HG03060 (cell line): ENCODE measurements around the gene SV2B.

Experiments
- ATAC-seq: cut with Tn5 transposase; IDR thresholded peaks from one replicate; pipeline ENCODE4 v1.9.1; 2021; ENCODE audit warnings: low read depth, moderate number of reproducible peaks; ENCODE audit not compliant: unreplicated experiment

The SV2B gene

DNA sequence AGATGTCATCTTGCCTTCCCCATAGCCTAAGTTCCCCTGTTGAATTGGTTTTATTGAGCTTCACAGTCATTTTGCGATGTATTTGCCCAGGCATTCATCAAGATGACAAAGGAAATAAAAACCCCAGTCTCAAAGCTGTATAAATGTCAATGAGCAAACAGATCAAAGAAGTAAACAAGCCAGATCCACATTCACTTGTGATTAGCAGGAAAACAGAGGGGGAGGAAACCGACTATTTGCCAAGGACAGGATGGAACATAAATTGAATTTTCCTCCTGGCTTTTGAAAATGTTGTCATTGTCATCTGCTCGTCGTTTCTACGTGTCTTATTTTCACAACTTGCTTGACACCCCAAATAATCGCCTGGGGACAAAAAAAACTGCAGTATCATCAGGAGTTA, 83.5 kb downstream of the SV2B start:
- ATAC-seq, result no peak

GRCh38 chr15:91184441-91184840, 84.4 kb downstream of the SV2B start:
- no peak for ATAC-seq

- no peak for ATAC-seq
Measured at GRCh38 chr15:91186904-91187656, 87.0 kb downstream of the SV2B start.

- ATAC-seq, result no peak
Measured at GRCh38 chr15:91192285-91192684, 92.2 kb downstream of the SV2B start.

- no peak for ATAC-seq
Measured at GRCh38 chr15:91192690-91193377, 92.8 kb downstream of the SV2B start.

DNA sequence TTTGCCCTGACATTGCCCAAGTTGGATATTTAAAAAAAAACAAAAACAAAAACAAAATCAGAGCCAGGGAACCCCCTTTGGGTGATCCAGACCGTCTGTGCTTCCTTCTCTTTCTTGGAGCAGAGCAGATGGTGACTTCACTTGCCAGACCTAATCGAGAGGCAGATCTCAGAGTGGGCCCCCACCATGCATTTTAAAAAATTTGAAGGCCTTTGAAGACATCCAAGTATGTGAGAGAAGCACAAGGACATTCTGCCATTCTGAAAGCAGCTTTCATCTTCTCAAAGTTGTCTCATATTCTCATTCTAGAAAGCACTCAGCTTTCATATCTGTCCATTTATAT, 93.3 kb downstream of the SV2B start:
- ATAC-seq, result no peak

- ATAC-seq, result no peak
Measured at GRCh38 chr15:91196127-91196526, 96.1 kb downstream of the SV2B start.

GRCh38 chr15:91196768-91197167, 96.7 kb downstream of the SV2B start:
- no peak for ATAC-seq

DNA sequence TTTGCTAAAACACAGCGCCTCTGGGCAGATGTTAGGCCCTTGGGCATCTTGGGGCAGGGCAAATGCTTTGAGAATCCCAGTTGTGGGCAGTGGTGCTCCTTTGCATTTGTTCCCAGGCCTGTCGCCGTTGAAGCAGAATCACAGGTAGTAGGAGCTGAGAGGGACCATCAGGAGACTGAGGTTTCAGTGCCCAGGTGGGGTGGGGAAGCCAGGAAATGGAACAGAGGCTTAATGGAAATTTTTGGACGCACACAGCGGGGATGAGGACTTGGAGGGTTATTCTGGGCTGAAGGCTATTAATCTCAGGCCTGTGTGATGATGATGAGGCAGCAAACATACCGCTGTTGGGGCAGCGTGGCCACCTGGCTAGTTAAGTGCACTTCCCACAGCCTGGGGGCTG, 99.5 kb downstream of the SV2B start:
- ATAC-seq, result no peak

DNA sequence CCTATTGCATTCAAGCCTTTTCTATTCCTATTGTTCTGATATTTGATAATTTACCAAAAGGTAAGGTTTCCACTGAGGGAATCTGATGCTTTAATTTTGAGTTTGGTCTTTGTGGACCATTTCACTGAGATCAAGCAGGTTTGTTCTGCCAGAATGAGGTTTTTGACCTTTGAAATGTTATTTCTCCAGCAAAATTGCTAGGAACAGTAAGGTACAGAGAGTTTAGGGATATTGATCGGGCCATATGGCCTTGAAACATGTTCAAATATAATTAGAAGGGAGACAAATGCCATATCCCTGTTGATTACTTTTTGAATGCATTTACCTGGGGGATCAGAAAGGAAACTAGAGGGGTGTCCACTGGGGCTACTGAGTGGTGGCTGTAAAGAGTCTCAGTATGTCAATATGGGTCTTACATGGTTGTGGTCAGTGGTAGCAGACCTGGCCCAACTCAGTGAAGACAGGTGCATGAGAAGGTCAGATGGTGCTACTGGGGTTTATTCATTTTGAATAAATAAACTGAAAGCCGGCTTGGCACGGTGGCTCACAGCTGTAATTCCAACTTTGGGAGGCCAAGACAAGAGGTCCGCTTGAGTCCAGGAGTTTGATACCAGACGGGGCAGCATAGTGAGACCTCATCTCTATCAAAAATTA, 100.2 kb downstream of the SV2B start:
- no peak for ATAC-seq

- no peak for ATAC-seq
Measured at GRCh38 chr15:91202510-91203102, 102.5 kb downstream of the SV2B start.

DNA sequence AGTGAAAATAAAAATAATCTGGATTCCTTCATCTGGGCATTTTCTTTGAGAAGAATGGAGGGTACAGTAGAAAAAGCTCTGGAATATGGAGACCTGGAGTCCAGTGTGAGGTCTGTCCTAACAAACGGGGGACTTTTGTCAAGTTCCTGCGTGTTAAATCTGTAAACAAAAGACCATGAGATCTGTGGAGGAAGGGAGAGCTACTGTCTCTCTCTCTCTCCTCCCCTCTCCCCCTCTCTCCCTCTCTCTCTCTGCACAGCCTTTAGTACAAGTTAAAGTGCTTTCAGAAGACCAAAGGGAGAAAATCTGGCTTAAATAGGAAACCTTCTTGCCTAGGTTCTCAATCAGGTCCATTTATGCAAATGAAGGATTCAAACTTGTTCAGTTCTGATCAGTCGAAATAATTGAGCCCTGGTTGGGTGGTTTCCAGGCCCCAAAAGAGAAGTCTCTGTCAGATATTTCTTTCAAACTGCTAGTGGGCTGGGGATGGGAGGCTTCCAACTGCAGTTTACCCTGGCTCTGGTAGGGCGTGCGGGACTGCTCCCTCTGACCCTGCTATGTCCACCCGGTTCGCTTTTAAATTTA, 103.7 kb downstream of the SV2B start:
- no peak for ATAC-seq

DNA sequence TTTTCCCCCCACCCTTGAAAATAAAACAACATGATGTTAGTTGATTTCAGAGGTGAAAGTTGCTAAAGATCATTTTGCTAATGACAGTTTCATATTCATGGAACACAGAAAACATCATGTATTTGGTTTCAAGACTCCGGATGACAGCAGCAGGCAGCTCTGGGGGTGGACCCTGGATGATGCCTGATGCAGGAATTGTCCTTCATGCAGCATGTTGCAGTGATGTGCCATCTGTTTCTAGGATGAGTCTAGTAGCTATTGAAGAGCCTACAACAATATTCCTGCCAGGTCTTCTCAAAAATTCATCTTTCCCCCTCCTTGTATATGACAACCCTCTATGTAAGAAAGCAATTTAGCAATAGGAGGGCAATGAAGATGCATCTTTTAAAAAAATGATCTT, 108.3 kb downstream of the SV2B start:
- ATAC-seq, result no peak

- ATAC-seq, result no peak
Measured at GRCh38 chr15:91209318-91209717, 109.3 kb downstream of the SV2B start.

DNA sequence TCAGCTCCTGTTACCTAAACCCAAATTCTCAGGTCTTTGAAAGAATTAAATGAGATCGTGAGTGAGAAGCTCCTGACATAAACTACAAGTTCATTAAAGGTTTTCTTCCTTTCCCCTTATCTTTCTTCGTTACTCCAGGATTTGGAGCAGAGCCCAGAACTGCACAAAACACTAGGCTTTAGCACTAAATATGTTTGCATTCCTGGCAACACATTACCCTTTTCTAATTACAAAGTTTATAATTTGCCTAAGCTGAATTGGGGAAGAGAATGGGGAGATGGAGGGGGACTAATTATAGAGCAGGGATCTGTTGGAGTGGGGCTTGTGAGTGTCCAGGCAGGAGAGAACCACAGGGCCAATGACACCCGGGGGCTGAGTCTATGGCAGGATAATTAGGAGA, 109.7 kb downstream of the SV2B start:
- ATAC-seq, result no peak

GRCh38 chr15:91214675-91215590, 114.9 kb downstream of the SV2B start:
- ATAC-seq, result no peak

DNA sequence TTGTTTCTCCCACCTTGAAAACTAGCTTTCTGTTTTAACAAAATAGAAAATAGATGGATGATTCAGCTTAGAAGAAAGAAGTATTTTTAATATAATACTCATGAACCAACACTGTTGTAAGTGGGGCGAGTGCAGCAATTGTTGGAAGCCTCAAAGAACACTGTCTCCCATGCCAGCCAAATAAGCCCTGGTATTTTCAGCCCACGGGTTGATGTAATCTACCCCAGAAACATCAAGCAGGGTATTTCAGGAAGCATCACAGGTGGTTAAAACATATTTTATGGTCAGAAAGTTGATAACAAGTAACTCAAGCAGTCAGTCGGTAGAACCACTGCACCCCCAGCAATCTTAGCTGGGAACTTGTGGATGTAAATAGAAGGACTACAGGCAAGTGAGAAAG, 115.9 kb downstream of the SV2B start:
- ATAC-seq, result no peak

DNA sequence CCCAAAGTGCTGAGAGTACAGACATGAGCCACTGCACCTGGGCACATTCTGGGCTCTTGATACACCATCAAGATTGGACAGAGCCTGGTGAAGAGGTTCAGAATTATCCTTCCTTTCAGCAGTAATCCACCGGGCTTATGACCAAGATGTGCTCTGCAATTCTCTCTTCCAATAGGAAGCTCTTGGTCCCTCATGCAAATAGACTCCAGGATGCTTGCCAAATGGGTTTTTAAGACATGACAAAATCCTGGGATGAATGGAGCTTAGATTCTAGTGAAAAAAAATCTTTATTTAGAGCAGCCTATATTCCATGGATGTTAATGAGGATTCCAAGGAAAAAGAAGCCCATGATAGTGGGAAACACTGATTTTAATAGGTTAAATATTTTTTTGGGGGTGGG, 119.1 kb downstream of the SV2B start:
- ATAC-seq, result no peak

- ATAC-seq, result no peak
Measured at GRCh38 chr15:91222052-91222451, 122.0 kb downstream of the SV2B start.

DNA sequence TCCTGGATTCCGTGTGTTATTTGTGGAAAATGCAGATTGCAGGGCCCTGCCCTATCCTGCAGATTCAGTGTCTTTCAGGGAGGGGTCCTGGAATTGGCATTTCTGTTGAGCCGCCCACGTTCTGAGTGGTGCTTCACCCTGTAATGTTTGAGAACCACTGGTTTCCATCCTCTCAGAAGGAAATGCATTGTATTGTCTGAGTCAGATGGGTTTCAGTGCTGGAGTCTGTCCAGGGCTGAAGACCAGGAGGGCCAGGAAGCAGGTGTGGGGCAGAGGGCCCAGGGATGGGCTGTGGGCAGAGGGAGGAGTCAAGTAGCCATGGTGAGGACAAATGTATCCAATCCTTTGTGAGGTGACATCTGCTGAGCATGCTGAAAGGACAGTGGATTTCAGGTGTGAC, 123.8 kb downstream of the SV2B start:
- ATAC-seq, result no peak
